Loucy (cell line): ENCODE measurements around the gene LRRC37B.
"Not testable (repeated sequence)": the region's sequence is repeated elsewhere in the genome, so short reads cannot be mapped to it uniquely, and the experiment has no call there.

ENCODE experiments used
- CTCF ChIP-seq: fragments of 200-600 bp; sonication (generic); conservative IDR thresholded peaks from 2 replicates; pipeline ENCODE4 v1.5.1; 2014; ENCODE audit warnings: mild to moderate bottlenecking, antibody characterized with exemption, low read length
- EZH2phosphoT487 ChIP-seq: fragments of 200-600 bp; IDR thresholded peaks from 2 replicates; pipeline ENCODE4 v1.6.1; 2018; ENCODE audit warnings: antibody characterized with exemption, mild to moderate bottlenecking, moderate library complexity, borderline replicate concordance

- not testable (repeated sequence) for TF ChIP-seq CTCF, EZH2phosphoT487
These were observed 61.9 kb downstream of the LRRC37B start for GRCh38 chr17:32069067-32069466.
